Measurements from ENCODE around the gene JDP2.
A peak's percentile ranks its signal among the peaks of the same experiment; 100 is the strongest.

Gene JDP2

DNA sequence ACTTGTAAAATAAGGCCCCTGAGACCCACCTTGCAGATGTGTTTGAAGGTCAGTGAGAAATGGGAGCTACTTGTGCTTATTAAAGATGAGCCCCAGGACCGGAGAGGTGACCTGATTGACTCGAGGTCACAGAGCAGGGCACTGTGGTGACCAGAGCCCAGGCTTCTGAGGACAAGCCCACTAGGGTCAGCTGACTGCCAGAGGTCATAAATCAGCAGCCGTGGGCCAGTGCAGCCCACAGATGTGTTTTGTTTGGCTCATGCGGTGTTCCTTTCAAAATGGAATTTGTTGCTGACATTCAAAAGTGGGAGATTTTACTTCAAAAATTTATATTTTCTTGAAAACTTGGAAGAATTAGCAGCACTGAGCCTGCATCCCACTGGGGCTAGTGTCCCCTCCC is 24.5 kb downstream of the JDP2 start:
- intact Hi-C loops (cut with DNase I), result no loop called here
- no peak for DNase-seq

DNA sequence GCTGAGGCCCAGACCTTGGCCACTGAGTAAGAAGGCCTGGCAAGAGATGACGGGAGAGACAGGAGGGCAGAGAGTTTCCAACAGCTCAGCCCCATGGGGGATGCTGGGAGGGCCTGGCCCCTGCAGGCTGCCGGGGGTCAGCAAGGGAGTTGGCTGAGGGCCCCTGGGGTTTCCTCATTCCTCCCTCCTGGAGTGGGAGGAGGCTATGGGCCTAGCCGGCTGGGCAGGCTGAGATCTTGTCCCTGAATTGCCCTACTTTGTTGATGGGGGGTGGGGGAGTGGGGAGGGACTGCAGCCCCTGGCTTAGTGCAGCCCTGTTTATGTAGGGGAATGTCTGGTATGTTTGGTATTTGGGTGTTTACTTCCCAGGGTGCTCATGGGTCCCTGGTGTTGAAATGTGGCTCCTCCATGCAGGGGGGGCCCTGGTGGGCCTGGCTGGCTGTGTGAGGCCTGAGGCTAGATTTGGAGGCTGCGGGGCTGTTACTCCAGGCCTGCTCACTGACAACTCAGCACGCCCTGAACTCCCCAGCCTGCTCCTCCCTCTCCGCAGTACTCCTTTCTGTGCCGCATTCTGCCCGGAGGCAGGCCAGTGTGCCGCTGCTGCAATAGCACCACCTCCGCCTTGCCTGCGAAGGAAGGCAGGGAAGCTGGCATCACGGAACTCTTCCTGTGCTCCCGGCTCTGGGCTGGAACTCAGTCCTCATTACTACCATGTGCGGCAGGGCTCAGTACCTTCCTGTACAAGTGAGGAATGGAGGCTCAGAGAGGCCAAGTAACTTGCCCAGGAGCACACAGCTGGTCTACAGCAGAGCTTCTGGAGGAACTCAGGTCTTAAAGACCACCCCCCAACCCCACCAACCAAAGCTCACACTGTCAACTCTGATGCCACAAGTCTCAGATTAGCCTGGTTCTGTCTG is 25.3 kb downstream of the JDP2 start:
- DNase-seq, result peak in 8 of 10 donors; percentile 55 to 95 (median 72)
- intact Hi-C loops (cut with DNase I), result no loop called here

DNA sequence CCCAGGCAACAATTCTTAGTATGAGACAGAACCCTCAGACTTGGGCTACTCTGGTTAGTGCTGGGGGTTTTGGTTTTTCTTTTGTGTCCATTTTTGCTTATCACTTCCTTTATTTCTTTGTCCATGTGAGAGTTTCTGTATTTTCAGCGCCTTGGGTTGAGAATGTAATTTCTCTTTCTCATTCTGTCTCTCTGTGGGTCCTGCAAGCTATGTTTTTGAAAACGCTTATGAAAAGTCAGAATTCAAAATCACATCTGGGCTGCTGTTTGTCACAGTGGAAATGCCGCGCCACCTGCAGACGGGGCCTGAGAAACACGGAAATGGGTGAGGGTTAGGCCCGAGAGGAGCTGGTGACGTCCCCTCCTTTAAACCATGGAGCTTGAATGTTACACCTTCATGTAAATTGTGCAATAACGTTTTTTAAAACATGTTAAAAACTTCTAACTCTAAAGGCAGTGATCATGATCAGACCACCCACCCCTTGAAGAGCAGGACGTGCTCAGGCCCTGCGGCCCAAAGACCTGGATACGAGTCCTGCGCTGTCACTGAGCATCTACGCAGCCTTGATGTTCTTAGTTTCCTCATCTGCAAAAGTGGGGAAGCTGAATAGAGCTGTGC is 26.1 kb downstream of the JDP2 start:
- intact Hi-C loops (cut with DNase I), result no loop called here
- peak in 1 of 10 donors; percentile 44 for DNase-seq

DNA sequence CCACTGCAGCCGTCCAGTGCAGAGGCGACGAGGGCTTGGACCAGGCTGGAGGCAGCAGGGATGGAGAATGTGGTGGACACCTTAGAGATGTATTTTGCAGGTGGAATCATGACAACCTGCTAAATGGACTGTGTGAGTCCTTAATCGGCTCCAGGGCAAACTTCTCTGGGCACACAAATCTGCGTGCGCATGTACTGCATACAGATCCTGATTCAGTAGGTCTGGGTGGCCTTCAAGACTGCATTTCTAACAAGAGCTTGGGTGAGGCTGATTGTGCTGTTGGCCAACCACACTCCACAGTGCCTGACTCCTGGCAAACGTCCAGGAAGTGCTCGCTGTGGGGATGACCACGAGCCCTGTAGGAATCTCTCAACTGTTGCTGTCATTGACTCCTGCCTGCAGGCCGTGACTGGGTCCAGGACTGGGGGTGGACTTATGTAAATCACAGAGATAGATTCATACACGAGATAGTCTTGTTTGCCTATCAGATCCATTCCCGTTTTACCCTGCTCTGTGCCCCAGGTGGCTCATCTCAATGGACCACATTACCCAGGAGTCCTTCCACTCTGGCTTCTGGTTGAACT is 27.2 kb downstream of the JDP2 start:
- peak in 4 of 10 donors; percentile 27 to 75 (median 72) for DNase-seq
- intact Hi-C loops (cut with DNase I), result no loop called here

DNA sequence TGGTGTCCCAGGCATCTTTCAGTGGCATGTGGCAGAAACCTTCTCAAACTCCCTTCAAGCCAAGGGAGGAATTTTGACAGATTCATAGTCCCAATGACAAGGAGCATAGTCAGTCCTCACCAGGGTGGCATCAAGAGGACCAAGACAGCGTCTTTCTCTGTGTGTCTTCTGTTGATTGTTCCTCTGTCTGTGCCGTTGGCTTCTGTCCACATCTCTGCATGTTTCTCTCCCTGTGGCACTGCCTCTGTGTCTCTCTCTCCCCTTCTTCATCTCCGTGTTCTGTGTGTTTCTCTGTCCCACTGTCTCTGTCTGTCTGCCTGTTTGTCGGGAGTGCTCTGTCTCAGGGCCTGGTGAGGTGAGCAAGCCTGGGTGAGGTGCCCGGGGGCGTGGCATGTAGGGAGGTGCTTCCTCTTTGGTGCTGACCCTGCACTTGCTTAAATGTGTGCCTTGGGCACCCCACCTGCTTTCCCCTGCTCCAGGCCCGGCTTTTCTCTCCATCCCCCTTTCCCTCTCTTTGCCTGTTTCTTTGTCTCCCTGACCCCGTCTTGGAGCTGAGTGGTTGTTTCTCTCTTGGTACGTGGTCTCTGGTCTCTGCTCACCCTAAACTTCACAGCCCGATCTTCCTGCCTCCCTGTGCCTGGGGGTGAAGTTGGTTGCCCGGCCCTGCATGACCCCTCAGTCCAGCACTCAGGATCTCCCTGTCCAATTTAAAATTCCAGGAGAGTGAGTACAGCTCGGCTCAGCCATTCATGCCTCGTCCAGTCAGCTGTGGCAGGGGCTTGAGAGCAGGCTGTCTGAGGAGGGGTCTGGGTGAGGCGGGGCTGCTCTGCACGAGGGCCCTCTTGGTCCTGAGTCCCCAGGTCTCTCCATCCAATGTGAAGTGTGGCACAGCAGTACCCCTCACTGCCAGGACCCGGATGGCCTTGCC is 28.5 kb downstream of the JDP2 start:
- peak in 2 of 10 donors; percentile 56 to 58 for DNase-seq
- intact Hi-C loops (cut with DNase I), result no loop called here

DNA sequence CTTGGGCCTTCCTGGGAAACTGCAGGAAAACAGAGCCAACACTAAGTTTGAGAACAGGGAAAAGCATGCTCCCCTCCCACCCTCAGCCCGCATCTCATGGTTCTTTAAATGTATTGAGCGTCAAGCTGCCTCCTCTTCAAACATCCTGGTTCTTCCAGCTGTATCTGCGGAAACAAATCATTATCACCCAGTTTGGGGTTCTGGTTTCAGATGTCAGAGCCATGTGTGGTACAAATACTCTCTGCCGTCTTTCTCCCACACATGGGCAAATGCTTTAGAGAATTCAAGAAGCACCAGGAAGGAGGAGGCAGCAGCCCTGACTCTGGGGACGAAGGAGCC is 29.1 kb downstream of the JDP2 start:
- intact Hi-C loops (cut with DNase I), result no loop called here
- DNase-seq, result no peak

DNA sequence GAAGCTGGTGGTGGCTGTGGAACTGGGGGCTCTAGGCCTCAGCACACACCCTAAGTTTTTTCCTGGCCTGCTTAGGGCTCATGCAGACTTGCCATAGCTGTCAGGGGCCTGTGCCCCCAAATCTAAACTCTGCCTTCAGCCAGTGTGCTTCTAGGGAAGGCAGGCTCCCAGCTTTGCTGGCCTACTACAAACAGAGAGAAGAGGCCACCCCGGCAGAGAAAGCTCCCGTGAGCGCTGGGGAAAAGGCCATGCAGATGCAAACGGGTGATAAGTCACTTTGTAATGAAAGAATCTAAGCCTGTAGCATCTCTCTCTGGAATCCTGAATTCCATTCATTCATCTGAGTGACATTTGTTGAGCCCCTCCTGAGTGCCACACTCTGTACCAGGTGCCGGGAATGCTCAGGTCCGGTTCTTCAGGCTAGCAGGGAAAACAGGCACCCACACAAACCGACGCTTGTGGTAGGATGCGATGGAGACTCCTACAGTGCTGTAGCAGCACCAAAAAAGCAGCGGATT is 29.9 kb downstream of the JDP2 start:
- intact Hi-C loops (cut with DNase I), result no loop called here

DNA sequence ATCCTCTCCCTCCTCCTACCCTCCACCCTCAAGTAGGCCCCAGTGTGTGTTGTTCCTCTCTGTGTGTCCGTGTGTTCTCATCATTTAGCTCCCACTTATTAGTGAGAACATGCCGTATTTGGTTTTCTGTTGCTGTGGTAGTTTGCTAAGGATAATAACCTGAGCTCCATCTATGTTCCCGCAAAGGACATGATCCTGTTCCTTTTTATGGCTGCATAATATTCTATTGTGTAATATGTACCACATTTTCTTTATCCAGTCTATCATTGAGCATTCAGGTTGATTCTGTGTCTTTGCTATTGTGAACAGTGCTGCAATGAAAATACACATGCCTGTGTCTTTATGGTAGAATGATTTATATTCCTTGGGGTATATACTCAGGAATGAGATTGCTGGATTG is 30.5 kb downstream of the JDP2 start:
- DNase-seq, result no peak
- intact Hi-C loops (cut with DNase I), result no loop called here

More for the DNA sequence above, 29.9 kb downstream of the JDP2 start:
- peak in 2 of 10 donors; percentile 47 to 74 for DNase-seq

DNA sequence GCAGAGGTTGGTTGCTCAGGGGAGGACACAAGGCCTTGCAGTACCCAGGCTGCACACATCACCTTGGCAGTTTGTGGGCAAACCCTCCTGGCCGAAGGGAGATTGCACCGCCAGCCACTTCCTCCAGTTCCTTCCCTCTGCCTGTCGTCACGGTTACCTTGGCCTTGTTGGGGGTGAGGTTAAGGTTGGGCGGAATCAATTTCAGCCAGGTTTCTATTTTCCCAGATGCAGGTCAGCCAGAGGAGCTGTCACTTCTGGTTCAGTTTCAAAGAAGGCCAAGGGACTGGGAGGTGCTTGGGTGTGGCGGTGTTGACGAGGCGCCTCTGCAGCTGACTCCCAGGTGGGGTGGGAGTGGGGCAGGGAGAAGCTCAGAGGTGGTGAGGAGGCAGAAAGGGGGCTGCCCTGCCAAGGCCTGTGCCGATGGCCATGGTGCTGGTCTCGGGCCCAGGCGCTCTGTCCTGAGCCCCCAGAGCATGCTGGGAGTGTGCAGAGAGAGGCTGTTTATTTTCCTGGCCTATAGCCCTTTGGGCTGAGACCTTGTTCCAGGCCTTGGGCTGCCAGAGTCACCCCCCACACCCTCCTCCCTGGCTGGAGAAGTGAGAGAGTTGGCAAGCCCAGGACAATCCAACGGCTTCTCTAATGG is 31.4 kb downstream of the JDP2 start:
- DNase-seq, result peak in 4 of 10 donors; percentile 44 to 76 (median 72)
- intact Hi-C loops (cut with DNase I), result no loop called here

DNA sequence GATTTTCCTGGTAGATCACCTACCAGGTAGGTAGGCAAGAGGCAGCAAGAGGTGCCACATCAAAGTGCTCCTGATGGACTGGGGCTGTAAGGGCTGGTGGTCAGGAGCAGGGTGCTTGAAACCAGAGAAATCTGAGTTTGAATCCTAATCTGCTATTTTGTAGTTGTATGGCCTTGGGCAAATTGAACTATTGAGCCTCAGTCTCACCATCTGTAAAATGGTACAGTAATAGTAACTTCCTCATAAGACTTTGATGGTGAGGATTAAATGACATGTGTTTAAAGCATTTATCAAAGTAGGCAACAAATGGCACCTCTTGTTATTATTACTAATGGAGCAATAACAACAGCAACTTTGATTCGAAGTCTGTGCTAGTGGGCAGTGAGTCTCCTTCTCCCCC is 32.0 kb downstream of the JDP2 start:
- intact Hi-C loops (cut with DNase I), result no loop called here
- no peak for DNase-seq

DNA sequence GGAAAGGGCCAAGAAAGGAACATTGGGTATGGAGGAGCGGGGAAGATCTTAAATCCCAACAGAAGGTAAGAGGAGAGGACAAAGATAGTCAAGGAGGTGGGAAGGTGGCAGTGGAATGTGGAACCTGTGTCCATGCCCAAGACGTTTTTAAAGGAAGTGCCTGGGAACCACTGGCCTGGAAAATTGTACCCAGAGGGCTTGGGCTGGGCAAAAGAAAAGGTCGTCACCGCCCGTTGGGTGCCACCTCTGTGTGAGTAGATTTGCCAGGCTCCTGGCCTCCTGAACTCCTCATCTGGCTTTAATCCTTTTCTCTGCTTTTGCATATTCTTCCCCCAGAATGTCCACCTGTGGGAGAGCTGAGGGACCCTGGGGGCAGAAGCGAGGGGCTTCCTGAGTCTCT is 32.6 kb downstream of the JDP2 start:
- DNase-seq, result peak in 1 of 10 donors; percentile 55
- intact Hi-C loops (cut with DNase I), result no loop called here

DNA sequence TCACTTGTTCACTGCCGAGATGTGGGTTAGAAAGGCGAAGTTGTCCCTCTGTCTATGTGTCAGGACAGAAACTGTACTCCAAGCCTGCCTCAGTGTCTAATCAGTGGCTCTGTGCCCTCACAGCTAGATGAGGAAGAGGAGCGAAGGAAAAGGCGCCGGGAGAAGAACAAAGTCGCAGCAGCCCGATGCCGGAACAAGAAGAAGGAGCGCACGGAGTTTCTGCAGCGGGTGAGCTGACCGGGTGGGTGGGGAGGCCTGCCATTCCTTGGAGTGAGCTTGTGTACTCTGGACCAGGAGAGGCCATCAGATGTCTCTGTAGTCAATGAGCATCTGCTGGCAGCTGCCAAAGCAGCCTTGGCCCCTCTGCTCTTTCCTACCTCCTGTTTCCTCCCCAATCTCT is 33.5 kb downstream of the JDP2 start:
- peak in 1 of 10 donors; percentile 47 for DNase-seq
- intact Hi-C loops (cut with DNase I), result no loop called here

DNA sequence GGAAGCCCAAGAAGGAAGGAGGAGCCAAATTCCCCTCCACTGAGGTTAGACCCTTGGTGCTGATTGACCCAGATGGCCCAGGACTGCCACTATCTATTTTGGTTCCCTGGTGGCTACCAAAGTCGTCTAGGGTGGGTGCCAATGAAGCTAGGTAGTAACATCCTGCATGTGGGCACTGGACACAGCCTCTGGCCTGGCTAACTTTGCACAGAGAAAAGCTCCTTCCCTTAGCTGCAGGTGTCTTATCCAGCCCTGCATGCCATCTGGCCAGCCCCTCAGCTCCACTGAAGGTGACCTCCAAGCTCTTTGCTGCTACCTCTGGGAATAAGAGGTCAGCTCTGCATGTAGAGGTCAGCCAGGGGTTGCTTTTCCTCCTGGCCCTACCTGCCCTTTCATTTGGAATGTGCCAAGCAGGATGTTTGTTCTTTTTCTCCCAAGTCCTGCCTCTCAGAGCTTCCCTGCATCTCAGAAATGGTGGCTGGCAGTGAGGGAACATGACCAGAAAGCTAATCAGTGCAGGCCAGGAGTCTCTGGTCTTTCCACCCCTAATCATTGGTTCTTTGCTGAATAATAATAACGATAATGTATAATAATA is 34.0 kb downstream of the JDP2 start:
- intact Hi-C loops (cut with DNase I), result no loop called here
- DNase-seq, result peak in 1 of 10 donors; percentile 55

DNA sequence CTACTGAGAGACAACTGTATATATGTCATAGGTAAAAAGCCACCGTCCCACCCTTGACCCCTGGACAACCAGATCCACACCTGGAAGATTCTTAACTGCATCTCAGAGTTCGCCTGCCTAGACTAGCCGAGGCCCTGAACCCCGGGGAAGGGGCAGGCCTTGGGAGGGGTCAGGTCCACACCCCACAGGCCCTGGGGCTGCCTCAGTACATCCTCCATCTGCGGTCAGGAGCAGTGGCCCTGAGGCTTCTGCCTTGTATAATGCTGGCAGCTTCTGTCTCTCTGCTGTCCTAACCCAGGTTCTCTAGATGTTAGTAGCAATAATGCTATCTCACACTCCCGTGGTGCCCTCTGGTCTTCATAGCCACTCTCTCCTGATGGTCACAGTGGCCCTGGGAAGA is 36.8 kb downstream of the JDP2 start:
- intact Hi-C loops (cut with DNase I), result no loop called here

DNA sequence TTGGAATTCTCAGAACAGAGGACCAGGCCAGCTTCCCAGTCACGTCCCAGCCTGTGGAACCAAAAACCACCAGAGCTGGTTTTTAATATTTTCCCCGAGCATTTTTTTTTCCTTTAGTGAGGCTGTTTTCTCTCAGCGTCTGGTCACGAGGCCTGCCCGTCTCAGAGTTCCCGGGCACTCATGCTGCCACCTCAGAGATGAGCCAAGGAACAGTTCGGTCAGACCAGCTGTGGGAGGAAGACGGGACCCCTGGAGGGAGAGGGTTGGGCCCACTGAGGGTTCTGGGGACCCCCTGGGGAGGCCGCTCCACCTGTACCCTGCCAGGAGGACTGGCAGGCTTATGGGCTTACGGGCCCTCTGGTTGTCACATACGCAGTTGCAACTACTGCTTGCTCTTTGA is 39.9 kb downstream of the JDP2 start:
- DNase-seq, result peak in 1 of 10 donors; percentile 63
- intact Hi-C loops (cut with DNase I), result loop anchor here (2.0 kb wide), 1 partner anchor 37 kb away; no protein-coding TSS in a partner anchor

More for the DNA sequence above, 36.8 kb downstream of the JDP2 start:
- peak in 1 of 10 donors; percentile 62 for DNase-seq

DNA sequence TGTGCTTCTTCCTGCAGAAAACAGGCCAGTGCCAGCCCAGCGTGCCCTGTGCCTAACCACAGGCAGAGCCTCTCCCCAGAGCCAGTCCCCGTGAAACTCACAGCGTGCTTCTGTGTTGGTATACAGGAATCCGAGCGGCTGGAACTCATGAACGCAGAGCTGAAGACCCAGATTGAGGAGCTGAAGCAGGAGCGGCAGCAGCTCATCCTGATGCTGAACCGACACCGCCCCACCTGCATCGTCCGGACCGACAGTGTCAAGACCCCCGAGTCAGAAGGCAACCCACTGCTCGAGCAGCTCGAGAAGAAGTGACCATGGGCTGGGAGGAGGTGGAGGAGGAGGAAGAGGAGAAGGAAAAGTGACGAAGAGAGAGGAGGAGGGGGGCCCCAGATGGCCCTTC is 41.3 kb downstream of the JDP2 start:
- intact Hi-C loops (cut with DNase I), result no loop called here
- peak in 2 of 10 donors; percentile 84 to 85 for DNase-seq

DNA sequence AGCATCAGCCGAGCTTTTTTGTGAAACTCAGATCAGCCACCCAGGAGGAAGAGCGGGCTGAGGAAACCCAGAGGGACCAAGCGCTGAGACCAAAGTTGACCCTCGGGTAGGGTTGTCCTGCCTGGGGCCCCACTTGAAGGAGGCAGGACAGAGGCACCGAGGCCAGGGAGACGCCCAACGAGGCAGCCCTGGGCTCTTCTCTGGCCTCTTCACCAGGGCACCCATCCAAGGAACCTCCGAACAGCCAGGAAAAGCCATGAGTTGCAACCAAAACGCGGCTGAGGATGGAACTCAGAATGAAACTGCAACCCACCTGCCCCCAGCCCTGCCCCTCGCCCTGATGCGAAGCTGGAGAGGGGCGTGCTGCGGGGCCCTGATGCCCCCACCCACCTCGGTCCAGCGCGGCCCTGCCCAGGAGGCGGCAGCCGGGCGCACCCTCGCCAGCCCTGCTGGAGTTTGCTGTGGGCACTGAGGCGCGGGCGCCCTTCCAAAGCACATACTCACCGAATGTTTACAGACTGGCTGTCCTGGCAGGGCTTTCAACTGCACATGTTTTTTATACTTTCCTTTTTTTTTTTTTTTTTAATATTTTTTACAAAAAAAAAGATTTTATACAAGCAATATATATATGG is 41.9 kb downstream of the JDP2 start:
- peak in 4 of 10 donors; percentile 15 to 85 (median 82) for DNase-seq
- intact Hi-C loops (cut with DNase I), result no loop called here

DNA sequence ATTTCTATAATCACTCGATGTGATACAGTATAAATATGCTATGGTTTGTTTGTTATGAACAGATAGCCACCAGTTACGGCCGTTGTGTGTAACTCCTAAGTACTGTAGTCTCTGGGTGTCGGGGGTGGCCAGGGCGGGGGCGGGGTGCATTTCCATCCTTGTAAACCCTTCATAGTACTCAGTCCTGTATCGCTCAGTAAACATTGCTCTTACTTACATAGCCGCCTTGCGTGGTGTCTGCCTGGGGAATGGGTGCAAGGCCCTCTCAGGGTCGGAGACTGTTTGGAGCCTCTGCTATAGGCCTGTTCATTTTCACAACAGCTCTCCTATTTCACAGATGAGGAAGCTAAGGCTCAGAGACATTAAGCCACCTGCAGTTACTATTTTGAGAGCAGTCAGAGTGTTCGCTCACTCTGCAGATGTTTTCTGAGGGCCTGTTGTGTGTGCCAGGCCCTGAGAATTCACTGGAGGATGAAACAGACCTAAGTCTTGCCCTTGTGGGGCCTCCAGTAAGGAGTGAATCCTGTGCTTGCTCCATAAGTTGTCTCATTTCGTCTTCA is 42.5 kb downstream of the JDP2 start:
- intact Hi-C loops (cut with DNase I), result no loop called here
- peak in 1 of 10 donors; percentile 30 for DNase-seq
